Stomach (tissue), 4 donors: ENCODE results near the gene ZC3H12C.

Experiments used
- EP300 ChIP-seq: sonication (generic); formaldehyde crosslinking; IDR thresholded peaks from one replicate; pipeline ENCODE4 v1.6.1; 2017; ENCODE audit warnings: antibody characterized with exemption
- POLR2A ChIP-seq, 4 donors: fragments of 450-650 bp; IDR thresholded peaks; one replicate each; pipeline ENCODE4 v1.6.1; 2016; ENCODE audit warnings: antibody characterized with exemption in 4 of 4, control low read depth in 2 of 4, mild to moderate bottlenecking in 1 of 4, moderate library complexity in 1 of 4
- POLR2AphosphoS5 ChIP-seq, 3 donors: sonication (generic); formaldehyde crosslinking; IDR thresholded peaks; one replicate each; pipeline ENCODE4 v1.6.1; 2016; ENCODE audit warnings: antibody characterized with exemption in 3 of 3
- TF ChIP-seq, protein P1 (sequence below), 7 experiments: fragments of 450-650 bp in 4 of 7; fragments of 200-600 bp in 3 of 7; sonication (generic) in 3 of 7; IDR thresholded peaks; one replicate each; pipeline ENCODE4 v1.5.1; 2016 to 2019; ENCODE audit warnings: antibody characterized with exemption in 7 of 7, control low read depth in 2 of 7, mild to moderate bottlenecking in 1 of 7

GRCh38 chr11:110217223-110217877, 124.2 kb downstream of the ZC3H12C start:
- TF ChIP-seq, protein P1, sequence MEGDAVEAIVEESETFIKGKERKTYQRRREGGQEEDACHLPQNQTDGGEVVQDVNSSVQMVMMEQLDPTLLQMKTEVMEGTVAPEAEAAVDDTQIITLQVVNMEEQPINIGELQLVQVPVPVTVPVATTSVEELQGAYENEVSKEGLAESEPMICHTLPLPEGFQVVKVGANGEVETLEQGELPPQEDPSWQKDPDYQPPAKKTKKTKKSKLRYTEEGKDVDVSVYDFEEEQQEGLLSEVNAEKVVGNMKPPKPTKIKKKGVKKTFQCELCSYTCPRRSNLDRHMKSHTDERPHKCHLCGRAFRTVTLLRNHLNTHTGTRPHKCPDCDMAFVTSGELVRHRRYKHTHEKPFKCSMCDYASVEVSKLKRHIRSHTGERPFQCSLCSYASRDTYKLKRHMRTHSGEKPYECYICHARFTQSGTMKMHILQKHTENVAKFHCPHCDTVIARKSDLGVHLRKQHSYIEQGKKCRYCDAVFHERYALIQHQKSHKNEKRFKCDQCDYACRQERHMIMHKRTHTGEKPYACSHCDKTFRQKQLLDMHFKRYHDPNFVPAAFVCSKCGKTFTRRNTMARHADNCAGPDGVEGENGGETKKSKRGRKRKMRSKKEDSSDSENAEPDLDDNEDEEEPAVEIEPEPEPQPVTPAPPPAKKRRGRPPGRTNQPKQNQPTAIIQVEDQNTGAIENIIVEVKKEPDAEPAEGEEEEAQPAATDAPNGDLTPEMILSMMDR (IDR thresholded peaks at IDR 0.05): no peak
- TF ChIP-seq POLR2A (IDR thresholded peaks at IDR 0.05) (no peak), EP300 (no peak), POLR2AphosphoS5 (IDR thresholded peaks at IDR 0.05) (no peak)
